ENCODE data around the gene SLC43A1. TPM values are rescaled to one million over a fixed set of nuclear protein-coding genes. Genes with fewer than 3 reads are reported as not detected.

The SLC43A1 gene
- total RNA-seq, 1 donor from 2014 or later, result 3.6 TPM

DNA sequence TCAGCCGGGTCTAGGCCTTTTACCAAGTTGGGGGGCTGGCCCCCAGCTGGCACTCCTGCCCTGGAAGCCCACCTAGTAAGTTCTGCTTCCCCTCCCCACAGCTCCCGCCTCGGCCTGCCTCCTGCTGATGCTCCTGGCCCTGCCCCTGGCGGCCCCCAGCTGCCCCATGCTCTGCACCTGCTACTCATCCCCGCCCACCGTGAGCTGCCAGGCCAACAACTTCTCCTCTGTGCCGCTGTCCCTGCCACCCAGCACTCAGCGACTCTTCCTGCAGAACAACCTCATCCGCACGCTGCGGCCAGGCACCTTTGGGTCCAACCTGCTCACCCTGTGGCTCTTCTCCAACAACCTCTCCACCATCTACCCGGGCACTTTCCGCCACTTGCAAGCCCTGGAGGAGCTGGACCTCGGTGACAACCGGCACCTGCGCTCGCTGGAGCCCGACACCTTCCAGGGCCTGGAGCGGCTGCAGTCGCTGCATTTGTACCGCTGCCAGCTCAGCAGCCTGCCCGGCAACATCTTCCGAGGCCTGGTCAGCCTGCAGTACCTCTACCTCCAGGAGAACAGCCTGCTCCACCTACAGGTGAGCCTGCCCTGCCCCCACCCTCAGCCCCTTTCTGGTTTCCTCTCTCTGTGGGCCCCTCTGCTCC lies 47.9 kb downstream of the SLC43A1 start:
- TF ChIP-seq CTCF (conservative IDR thresholded peaks at IDR 0.05; ENCODE audit: low read depth, low read length), result no peak
- H3K4me3 ChIP-seq (ENCODE audit: low read depth, low read length), result no peak overlapping the region
- DNase-seq (ENCODE audit: low read depth), result no peak

- no peak for TF ChIP-seq CTCF (conservative IDR thresholded peaks at IDR 0.05; ENCODE audit: low read depth, low read length)
- no peak overlapping the region for H3K4me3 ChIP-seq (ENCODE audit: low read depth, low read length)
- no peak for DNase-seq (ENCODE audit: low read depth)
These were observed 48.8 kb downstream of the SLC43A1 start for GRCh38 chr11:57466680-57467079.

GRCh38 chr11:57464539-57465181 lies 50.8 kb downstream of the SLC43A1 start:
- no peak for DNase-seq (ENCODE audit: low read depth)
- no peak overlapping the region for H3K4me3 ChIP-seq (ENCODE audit: low read depth, low read length)
- TF ChIP-seq CTCF (conservative IDR thresholded peaks at IDR 0.05; ENCODE audit: low read depth, low read length), result no peak

DNA sequence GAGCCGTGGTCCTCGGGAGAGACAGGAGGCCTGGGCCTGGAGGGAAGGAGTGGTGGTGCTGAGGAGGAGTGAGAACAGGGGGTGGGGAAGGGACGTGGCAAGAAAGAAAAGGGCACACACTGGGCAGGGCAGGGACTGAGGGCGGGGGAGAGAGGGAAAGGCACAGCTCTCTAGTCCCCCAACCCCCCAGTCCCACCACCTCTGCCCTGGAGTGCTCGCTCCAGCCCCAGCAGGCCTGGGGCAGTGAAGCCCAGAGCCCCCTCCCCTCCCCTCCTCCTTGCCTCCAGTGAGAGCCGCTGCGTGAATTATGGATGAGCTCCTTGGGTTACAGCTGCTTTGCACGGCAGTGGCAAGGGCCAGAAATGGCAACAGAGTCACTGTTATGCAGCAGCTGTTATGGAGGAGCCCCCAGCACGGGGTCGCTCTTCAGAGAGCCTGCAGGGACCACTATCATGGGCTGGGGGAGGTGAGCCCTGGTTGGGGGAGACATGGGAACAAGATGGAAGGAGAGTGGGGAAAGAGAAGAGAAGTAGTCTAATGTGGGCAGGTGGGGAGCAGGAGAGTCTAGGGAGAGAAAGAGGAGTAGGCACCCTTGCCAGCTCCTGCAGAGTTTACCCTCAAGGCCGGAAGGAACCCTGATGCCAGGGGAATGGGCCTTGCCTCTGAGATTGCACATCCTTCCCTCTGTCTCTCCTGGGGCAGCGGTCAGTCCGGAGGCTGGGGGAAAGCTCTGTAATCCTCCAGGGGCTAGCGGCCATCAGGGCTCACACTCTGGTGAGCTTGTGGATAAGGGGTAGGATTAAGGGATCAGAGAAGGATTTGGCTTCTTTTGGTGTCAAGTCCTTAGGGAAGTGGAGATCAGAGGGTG lies 51.6 kb downstream of the SLC43A1 start:
- DNase-seq (ENCODE audit: low read depth), result no peak
- no peak for TF ChIP-seq CTCF (conservative IDR thresholded peaks at IDR 0.05; ENCODE audit: low read depth, low read length)
- H3K4me3 ChIP-seq (ENCODE audit: low read depth, low read length), result no peak overlapping the region

DNA sequence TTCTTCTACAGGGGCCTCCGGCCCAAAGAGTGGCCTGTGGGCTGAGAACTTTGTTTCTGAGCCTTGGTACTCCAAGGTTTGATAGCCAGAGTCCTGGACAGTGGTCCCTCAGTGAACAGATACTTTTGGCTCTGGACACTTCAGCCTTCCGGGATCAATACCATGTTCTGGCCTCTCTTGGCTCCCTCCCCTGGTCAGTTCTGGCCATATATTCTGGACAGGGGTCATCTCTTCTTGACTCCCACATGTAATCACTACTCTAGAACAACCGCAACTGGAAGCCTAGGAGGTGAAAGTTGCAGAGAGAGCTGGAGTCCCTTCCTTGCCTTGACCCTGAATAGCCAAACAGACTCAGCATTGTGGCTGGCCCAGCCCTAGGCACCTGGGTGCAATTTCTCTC lies 52.9 kb downstream of the SLC43A1 start:
- DNase-seq (ENCODE audit: low read depth), result no peak
- TF ChIP-seq CTCF (conservative IDR thresholded peaks at IDR 0.05; ENCODE audit: low read depth, low read length), result no peak
- no peak overlapping the region for H3K4me3 ChIP-seq (ENCODE audit: low read depth, low read length)

DNA sequence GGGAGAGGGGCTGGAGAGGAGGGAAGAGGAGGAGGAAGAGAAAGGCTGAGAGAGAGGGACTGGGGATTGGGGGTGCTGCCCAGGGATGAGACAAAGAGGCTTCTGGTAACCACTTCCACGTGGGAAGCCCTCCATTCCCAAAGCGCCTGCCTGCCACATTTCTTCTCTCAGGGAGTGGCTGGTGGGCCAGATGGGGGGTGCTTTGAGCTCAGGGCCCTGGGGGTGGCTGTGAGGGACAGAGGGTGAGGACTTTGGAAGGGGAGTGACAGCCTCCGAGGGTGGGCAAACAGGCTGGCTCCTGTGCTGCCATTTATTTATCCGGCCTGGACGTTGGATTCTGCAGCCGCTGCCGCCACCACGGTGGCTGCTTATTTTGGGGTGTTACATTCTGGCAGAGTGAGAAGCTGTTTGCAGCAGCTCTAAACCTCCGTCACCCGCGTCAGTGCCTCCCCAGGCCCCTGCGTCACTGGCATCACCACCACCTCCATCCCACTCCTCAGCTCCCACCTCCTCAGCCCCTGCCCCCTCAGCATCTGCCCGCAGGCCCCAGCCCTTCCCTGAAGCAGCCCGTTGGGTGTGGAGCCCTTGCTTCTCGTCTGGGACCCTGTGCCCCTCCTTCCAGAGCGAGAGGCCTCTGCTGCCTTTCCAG lies 53.5 kb downstream of the SLC43A1 start:
- H3K4me3 ChIP-seq (ENCODE audit: low read depth, low read length), result no peak overlapping the region
- no peak for DNase-seq (ENCODE audit: low read depth)
- no peak for TF ChIP-seq CTCF (conservative IDR thresholded peaks at IDR 0.05; ENCODE audit: low read depth, low read length)
